NCI-H1436 (cell line): Measurements from ENCODE around the gene IQCM.
A peak's percentile ranks its signal among the peaks of the same experiment; 100 is the strongest.
"Not testable (repeated sequence)": the region's sequence is repeated elsewhere in the genome, so short reads cannot be mapped to it uniquely, and the experiment has no call there.

Experiments
- DNase-seq: peaks from one replicate; lab custom pipeline; 2025; lab: John Stamatoyannopoulos, UW

Gene IQCM

DNA sequence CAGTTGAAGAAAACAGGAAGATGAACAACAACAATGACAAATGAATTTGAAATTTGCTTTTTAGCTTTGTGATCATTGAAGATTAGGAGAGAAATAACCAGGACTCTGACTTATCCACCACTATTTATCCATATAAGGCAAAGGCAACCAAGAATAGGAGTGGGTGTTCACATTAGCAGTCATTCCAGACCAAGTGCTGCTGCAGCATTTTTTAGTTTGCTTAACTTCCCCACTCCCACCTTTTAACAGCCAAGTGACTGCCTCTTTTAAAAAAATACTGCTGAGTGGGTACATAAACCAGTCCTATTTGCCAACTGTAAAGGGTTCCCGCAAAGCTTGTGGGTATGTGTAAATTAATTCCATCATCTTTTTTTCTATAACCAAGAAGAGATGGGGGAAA, 230.9 kb downstream of the IQCM start:
- no peak for DNase-seq

DNA sequence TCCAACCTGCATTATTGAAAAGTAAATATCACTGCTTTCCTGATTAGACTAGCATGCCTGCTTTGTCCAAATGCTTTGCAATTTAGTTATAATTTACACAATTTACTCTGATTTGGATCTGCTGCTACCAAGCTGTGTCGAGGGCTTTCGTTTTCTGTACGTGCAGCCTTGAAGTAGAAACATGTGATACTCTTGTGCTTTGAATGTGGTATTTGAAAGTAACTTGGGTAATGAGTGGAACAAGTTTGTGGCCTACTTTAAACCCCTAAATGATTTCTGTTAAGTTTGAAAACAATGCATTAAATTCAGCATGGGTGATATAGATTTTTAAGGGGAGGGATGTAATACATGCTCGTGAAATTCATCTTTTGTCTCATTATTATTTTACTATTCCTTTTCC, 240.7 kb downstream of the IQCM start:
- no peak for DNase-seq

DNA sequence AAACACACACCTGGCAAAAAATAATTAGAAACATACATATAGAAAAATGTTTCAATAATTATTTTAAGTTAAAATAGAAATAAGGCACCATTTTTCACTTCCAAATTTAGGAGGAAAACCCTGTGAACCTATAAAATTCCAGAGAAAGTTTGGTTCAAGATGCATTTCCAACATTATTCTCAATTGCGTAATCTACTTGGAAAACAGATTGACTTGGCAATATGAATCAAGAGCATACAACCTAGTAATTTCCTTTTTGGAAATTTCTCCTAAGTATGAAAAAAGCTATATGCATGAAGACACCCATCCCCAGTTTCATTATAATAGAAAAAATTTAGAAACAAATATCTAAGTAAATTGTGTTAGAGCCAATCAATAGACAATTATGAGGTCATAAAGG, 242.9 kb downstream of the IQCM start:
- no peak for DNase-seq

DNA sequence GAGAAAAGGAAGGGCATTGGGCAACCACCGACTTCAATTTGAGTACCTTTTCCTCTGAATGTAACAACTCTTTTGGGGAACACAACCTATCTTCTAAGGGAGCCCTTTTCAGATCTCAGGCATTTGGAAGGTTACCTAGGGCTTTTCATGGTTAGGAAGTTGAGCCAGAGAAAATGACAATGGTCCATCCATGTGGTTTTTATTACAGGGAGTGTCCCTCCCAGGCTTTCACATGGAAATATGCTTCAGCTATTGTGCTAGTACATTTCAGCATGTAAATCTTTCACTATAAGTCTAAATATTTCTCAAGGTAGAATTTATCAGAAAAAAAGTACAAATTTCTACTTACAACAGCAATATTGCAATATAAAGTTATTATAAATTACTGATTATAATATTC, 259.8 kb downstream of the IQCM start:
- no peak for DNase-seq

DNA sequence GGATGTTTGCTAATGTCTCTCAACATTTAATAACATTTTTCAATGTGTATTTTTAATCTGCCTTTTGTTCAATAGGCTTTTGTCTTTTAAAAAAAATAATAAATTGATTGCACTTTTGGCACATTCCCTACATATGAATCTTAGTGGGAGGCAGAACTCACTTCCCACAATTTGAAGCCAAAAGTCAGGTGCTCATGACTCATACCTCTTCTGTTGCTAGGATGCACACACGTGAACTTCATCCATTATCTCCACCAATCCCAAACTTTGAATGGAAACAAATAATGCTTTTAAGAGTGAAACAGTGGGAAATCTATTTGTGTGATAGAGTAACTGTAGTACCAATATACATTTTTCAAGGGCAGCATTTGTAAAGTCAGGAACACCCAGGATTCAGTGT, 260.5 kb downstream of the IQCM start:
- no peak for DNase-seq

DNA sequence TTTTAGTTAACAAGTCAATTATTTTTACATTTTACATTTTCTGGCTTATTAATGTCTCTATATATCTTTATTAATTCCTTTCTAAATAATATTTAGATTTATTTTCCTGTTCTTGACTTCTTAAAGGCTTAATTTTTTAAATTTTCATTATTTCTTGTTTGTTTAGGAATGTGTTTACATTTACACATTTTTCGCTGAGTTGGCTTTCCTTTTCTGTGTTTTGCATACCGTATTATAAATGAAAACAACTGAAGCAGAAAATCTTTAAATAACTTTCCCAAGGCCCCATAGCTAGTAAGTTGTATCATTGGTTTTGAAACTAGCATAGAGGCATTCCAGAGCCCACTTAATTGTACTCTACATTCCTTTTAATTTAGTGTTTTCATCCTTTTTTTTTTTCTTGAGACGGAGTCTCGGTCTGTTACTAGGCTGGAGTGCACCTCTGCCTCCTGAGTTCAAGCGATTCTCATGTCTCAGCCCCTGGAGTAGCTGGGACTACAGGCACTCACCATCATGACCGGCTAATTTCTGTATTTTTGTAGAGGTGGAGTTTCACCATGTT, 261.6 kb downstream of the IQCM start:
- DNase-seq: no peak

DNA sequence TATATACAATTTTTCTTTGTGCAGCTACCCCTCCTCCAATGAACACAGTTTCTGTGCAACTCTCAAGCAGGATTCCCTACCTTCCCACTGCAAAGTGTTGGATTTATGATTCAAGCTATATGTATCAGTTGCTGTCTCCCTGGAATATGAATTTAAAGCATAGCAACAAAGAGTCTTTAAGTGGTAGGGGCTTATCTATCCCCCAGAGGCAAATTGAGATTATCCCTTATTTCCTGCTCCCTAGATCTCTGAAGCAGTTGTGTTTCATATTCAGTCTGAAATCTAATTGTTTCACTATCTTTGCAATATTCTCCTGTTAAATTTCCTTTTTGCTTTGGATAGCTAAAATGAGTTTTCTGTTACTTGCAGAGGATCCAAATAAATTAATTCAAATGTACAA, 263.0 kb downstream of the IQCM start:
- DNase-seq: no peak

DNA sequence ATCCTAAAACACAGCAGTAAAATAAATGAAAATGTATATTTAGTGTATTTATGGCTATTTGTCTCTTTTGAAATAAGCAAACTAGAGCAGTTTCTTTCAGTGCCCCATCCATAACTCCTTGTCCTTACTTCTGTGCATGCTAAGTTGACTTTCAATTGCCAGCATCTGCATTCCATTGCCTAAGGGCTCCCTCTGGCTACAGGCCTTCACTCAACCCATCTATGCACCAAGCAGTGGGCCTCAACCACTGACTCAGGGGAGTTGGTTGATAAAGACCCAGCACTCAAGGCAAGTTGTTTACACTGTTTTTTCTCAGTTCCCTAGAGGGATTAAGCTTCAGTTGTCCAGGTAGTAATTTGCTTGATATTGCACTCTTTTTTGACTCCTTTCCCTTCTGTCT, 265.7 kb downstream of the IQCM start:
- DNase-seq: peak; percentile 38

DNA sequence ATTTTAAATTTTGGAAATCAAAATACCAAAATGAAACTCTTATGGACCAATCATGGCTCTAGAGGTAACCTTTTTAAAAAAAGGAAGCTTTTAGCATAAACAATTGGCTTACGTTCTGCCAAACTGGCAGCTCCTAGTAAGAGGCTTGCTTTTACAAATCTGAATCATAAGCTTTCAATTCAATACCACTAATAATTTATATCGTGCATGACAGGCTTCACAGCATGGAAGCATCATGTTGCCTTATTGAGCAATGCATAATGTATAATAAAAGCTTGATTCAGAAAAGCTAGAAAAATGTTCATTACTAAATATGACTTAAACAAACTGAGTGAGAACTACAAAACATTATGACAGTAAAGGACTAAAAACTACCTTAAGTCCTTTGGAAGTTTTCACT, 280.9 kb downstream of the IQCM start:
- DNase-seq: no peak

DNA sequence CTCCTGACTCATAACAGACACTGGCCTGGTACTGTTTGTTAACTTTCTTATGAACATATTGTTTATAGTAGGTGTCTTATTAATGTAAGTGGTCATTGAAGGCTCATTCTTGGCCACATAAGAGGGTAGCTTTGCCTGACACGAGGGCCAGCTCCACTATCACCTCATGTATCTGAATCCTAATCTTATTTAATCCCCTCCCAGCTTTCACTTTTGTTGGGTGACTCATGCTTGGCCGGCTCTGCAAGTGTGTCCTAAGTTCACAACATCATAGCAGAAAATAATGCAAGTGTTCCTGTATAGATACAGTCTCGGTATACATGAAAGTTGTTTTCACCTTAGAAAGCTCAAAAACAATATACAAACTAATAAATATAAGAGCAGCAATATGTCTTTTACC, 283.8 kb downstream of the IQCM start:
- no peak for DNase-seq

DNA sequence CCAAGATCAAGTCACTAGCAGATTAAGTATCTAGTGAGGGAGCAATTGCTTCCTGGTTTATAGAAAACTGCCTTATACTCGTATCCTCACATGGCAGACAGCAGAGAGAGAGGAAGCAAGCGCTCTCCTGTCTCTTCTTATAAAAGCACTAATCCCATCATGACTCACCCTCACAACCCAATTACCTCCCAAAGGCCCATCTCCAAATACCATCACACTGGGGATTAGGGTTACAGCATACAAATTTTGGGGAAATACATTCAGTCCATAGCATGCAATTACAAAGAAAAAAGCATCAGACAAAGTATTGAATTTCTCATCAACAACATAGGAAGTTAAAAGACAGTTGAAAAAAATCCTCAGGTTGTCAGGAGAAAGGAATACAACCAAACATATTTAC, 292.6 kb downstream of the IQCM start:
- no peak for DNase-seq

DNA sequence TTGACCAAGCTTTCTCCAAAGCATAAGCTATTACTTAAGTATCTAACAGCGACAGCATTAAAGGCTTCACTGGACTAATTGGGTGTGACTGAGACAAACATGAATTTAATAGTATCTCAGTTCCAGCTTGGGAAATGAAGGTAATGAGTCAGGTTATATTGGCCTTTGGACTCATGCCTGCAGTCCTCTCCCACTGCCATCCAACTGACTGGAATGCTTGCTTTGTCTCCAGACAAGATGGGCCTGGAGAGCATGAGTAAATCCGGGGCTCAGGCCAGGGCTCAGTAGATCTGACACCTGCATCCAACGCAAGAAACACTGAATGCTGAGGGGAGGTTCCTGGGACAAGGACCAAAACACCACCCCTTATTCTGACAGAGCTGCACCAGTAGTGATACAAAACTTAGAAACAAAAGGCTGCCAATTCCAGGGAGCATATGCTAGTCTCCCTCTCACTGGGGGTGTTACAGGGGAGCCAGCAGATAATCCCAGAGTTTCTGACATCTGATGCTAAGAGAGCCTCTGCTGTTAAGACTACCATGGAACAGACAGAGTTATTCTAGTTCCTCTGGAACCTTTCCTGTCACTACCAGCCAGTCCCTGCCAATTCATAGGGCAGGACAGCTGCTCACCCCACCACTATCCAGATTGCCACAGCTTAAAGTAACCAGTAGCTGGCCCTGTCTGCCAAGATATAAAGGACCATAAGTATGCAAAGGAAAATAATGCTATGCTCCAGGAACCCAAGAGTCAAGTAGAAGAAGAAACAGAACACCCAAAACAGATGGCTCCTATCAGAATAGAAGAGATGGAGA, 293.8 kb downstream of the IQCM start:
- no peak for DNase-seq

DNA sequence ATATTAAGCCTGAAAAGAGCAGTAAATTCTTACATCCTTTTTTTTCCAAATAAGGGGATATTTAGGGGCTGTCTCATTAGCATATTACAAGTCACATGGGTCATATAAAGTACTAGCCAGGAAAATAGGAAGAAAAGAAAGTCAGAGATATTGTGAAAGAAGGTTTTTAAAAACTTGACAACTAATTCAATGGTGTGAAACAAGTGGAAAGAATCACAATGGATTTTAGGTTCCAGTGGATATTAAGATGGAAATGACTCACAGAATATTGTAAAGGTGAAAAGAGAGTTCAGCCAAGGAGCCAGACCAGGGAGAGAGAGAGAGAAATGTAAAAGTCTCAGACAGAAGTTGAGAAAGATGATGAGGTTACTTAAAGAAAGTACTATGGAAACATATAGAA, 297.2 kb downstream of the IQCM start:
- no peak for DNase-seq

DNA sequence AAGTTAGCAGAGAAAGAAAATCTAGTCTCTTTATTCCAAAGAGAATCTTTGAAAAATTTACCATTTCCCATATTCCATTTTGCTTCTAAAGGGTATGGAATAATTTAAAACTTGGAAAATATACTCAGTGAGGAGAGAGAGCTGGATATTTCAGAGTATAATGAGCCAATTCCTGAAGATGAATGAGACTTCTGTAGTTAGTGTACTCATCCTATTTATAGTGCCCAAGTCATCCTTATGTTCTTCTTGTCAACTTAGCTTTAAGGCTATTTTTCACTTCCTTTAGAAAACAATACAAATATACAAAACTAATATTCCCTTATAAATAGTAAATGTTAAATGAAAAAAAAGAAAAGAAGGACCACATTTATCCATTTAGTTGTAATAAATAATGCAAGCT, 302.6 kb downstream of the IQCM start:
- no peak for DNase-seq

DNA sequence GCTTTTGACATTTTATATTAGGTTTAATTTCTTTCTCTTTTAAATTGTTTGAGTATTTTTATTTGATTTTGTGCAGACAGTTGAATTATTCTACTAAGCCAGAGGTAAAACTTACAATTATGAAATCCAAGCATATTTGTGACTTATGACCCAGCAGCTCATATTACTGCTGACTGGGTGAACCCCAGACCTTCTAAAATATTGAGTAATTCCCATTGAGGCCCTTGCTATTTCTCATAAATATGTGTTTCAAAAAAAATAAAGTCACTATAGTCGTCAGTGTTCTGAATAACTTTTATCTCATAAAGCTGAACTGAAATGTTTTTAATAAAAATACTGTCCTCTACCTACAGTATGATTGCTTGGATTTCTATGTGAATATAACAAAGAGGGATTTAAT, 303.1 kb downstream of the IQCM start:
- no peak for DNase-seq

DNA sequence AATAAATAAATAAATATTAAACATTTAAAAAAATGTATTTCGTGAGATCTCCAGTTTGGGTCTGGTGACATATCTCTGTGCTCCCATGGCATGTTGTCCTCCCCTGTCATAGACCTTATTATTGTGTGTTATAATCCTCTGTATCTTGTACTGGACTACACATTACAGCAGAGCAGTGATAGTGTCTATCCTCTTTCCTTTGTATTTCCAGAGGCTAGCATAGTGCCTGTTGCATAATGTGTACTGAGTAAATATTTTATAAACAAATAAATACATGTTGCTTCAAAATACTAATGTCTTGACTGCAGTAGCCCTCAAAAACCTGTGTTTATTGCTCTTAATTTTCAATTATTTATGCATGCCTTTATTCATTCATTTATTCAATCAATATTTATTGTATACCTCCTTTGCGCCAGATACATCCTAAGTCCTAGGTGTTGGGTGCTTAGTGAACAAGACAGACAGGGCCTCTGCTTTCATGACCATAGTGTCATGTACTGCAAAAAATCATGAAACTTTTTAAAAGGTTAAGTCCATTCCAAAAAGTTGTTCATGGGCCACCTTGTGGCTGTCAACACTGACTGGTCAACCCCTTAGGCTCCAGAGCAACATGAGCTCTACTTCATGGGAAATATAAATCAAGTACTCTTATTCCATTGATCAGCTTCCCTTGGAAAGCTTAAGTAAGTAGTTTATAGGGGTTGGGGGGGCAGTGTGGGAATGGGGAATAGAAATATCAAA, 303.9 kb downstream of the IQCM start:
- no peak for DNase-seq

DNA sequence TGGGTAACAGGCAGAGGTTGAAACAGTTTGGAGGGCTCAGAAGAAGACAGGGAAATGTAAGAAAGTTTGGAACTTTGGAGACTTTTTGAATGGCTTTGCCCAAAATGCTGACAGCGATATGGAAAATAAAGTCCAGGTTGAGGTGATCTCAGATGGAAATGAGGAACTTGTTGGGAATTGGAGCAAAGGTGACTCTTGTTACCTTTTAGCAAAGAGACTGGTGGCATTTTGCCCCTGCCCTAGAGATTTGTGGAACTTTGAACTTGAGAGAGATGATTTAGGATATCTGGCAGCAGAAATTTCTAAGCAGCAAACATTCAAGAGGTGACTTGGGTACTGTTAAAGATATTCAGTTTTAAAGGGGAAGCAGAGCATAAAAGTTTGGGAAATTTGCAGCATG, 308.3 kb downstream of the IQCM start:
- DNase-seq: not testable (repeated sequence)

DNA sequence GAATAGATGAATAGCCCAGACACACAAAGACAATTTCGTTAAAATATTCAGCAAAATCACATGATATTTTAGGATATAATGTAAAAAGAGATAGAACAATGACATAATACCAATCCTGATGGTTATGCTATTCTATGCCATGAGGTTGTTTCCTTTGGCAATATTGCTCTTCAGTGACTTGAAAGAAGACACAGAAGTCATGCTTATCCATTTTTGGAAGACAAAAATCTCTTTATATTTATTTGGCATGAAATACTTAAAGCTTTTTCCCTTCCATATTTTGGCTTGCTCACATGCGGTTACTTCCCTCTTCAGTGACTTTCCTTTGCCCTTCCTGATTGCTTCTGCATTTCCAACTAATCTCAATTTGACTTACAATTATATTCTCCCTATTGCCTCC, 314.8 kb downstream of the IQCM start:
- DNase-seq: no peak

DNA sequence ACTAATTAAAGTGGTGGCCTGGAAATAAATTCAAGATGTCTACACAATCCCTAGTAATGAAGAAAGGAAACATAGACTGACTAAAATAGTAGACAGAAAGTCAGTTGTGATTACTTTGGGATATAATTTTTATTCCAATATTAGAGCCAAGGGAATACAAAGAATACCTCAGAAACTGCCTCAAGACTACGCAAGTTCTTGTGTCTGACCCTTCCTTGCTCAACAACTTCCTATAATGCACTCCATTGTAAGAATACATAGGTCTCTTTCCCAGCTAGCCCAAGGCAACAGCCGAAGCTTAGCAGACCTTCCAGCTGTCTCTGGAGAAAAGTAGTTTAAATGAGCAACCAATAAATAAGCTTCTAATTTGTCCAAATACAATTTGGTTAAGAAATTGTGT, 315.9 kb downstream of the IQCM start:
- DNase-seq: no peak

DNA sequence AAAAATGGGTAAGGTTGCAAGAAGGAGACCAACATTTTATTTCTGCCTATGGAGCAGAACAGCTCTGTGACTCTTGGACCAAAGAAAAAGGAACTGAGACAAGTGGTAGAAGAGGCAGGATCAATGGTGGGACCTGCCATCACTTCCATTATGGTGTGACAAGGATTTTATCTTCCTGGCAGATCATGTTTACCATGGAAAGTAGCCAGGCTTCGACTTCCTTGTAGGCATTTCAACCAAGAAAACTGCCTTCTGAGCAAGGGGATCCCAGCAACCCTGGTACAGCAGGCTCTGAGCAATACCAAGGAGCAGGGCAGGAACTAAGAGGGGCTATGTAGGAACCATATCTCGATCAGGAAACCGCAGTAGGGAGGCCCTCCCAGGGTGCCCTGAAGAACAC, 317.4 kb downstream of the IQCM start:
- no peak for DNase-seq

DNA sequence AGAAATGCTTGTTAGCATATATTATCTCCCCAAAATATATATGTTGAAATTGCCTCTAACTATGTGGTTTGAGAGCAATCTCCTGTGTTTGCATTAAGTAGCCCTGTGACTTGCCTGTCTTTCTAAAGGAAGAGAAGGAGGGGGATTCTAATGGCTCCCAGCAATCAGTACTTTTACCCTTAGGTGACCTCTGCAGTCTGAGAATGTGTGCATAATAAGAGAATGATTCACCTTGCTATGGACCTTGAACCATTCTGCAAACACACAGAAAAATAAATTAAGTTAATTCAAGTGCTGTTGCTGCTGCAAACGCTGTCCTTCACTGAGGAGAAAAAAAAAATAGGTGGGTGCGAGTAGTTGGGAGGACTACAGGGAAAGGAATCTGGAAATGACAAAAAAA, 322.2 kb downstream of the IQCM start:
- DNase-seq: peak; percentile 1

DNA sequence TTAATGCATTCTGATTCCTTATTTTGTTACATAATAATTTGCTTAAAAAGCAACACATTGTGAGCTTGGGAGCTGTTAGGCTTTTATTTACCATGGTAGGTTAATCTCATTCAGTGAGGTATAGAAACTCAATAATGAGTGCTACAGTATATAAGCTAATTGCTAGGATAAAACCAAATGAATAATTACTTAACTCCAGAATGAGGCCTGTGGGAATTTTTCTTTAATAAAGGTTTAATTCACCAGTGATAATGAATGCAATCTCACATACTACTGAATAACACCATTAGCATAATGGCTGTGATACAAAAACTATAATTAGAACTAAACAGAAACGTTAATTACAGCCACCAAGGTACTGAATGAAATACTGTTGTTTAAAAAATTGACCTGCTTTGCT, 326.3 kb downstream of the IQCM start:
- peak; percentile 83 for DNase-seq

DNA sequence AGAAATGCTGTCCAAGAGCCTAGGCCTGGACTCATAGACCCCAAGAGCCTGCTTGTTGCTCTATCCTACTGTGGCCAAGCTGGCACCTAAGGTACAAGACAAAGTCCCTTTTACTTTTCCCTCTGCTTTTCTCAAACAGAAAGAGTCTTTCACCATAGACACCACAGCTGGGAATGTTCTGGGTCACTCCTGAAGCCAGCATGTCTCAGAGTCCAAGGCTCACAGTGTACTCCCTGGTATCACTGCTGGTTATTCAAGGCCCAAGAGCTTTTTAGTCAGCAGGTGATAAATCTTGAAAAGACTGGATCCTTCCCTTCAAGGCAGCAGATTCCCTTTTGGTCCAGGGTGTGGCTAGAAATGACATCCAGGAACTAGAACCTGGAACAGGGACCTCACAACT, 328.8 kb downstream of the IQCM start:
- DNase-seq: no peak
